GM19455 (cell line): ENCODE results near the gene PRTG.
"Not testable (repeated sequence)": the region's sequence is repeated elsewhere in the genome, so short reads cannot be mapped to it uniquely, and the experiment has no call there.

Source experiments
- ATAC-seq: cut with Tn5 transposase; IDR thresholded peaks from one replicate; pipeline ENCODE4 v1.9.1; 2021; ENCODE audit not compliant: unreplicated experiment

PRTG gene

DNA sequence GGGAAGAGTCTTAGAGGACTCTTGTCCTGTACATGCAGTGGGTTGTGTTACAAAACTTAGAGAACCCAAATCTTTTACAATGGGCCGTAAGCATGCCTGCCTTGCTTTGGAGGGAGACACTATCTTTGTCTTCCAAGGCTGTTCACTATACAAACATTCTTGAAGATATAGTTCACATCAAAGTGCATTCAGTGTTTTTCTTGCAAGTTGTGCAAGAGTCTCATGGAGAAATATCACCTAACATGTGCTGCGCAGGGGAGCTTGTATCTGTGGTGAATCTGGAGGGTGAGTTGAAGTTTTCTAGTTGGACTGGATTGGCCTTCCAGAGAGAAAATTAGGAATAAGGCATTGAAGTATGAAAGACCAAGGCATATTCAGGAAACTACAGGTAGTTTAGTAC is 7.8 kb upstream of the PRTG start:
- no peak for ATAC-seq

DNA sequence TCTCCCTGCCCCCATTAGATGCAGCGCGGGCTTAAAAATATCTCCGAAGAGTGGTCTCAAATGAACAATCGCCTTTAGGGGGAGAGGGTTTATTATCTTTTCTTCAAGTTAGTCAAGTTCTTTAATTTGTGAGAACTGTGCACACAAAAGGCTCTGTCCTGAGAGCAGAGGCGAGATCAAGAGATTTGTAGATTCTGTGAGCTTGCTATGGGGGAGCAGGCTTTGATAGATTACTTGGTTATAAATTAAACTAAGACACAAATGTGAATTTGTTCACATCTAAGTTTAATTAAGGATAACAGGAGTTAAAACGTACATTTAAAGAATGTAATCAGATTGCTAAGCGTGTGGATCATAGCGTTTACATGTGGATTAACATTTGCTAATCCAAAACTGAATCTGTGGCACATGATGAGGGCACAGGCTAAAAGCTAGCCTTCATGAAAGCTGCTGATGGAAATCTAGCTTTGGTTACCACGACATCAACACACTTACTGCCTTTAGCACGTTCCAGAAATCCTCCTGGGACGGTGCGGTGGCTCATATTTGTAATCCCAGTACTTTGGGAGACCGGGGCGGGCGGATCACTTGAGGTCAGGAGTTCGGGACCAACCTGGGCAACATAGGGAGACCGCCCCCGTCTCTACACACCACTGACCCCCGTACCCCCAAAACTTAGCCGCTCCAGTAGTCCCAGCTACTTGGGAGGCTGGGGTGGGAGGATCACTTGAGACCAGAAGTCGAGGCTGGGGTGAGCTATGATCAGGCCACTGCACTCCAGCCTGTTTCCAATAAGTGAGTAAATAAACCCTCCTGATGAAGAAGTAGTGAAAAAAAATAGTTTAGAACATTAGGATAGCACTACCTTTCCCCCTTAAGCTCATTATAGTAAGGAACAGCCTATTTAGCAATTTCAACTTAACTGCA is 1.0 kb upstream of the PRTG start:
- no peak for ATAC-seq

- ATAC-seq: no peak
Observed at GRCh38 chr15:55742498-55742926, 440 bp downstream of the PRTG start.

DNA sequence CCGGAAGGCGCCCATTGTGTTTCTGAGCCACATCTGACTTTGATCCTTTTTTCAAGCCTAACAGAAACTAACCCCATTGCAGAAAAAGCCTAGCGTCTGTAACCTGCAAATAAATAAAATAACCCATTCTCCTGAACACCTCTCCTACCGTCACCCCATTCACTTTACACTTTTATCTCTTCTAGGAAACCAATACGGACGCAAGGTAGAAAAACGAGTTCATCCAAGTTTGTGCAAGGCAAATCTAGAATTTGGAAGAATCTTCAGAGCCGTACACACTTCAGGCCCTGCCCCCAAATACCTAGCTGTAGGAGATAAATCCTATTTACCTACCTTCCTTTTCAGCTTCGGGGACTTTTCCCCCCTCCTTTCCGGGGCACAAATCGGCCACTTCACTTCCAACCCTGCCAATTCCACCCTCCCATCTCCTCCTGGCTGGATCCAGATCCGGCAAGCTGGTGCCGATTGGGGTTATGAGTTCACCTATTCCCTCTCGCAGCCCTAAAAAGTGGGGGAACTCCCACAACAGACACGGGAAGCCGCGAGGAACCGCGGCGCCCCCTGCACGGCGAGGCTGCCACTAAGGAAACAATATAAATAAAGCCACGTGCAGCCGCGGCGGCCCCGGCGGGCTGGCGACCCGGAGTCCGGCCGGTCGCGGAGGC is 987 bp downstream of the PRTG start:
- no peak for ATAC-seq

GRCh38 chr15:55740981-55741832 is 1.7 kb downstream of the PRTG start:
- ATAC-seq: no peak

GRCh38 chr15:55740359-55740878 is 2.5 kb downstream of the PRTG start:
- no peak for ATAC-seq

DNA sequence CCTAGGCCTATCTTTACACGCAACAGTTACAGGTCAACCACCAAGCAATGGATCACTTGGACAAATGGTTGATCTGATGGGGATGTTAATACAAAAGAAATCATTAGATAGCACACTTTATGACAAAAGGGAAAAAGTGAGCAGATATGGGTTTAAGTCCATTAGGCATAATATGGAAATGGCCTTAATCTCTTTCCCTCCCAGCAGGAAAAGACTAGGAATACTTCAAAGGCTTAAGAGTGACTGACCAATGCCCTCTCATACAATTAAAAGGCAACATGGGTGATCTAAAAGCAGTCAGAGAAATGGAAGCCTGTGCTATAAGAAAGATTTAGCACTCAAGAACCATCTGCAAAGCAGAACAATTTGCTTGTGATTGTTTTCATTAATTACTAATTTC is 3.3 kb downstream of the PRTG start:
- ATAC-seq: no peak

GRCh38 chr15:55738715-55739114 is 4.2 kb downstream of the PRTG start:
- no peak for ATAC-seq

DNA sequence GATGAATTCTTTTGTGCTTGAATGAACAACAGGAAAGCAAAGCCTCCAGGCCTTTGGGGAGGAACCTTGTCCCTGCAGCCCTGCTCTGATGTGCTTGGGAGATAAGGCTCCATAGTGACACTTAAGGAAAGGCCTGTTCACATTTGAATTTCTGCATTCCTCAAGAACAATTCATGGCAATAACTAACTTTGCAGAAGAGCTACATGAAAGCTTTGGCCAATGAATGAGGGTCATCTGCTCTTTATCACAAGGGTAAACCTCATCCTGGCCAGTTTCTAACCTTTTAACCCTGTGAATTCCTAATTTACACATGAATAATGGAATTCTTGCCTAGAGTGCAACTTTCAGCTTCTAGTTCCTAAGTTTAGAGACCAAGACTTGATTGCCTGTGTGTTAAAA is 5.6 kb downstream of the PRTG start:
- ATAC-seq: no peak

DNA sequence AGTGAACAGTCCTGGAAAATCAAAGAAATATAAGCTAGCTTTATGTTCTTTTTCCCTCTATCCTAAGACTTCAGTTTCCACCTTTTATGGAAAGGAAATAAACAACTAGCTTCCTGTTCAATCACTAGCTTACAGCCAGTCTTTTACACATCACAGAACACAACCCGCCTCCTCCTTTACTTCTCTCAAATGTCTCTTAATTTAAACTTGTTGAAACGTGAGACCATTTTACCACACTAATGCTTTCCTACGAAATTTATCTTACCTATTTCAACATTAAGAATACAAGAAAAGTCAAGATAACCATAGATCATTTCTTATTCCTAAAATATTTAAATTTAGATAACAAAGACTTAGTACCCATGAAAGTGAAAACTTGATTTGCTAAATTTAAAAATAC is 6.2 kb downstream of the PRTG start:
- ATAC-seq: no peak

DNA sequence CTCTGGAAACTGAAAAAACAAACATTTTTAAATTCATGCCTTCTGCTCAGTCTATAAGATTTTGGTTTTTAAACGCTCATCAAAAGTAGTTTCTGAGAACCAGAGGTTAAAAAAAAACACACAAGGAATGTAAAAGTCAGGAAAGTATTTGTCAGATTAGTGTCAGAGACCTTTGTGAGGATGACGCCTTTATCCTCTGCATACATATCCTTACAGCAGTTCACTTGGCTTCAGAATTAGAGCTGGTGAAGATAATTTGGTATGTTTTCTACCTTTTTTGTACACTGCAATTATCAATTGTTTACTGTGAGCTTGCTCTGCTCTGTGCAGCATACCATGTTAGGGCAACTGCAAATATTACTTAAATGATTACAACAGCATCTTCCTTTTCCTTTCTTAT is 8.3 kb downstream of the PRTG start:
- ATAC-seq: no peak

GRCh38 chr15:55733461-55733860 is 9.5 kb downstream of the PRTG start:
- ATAC-seq: not testable (repeated sequence)

DNA sequence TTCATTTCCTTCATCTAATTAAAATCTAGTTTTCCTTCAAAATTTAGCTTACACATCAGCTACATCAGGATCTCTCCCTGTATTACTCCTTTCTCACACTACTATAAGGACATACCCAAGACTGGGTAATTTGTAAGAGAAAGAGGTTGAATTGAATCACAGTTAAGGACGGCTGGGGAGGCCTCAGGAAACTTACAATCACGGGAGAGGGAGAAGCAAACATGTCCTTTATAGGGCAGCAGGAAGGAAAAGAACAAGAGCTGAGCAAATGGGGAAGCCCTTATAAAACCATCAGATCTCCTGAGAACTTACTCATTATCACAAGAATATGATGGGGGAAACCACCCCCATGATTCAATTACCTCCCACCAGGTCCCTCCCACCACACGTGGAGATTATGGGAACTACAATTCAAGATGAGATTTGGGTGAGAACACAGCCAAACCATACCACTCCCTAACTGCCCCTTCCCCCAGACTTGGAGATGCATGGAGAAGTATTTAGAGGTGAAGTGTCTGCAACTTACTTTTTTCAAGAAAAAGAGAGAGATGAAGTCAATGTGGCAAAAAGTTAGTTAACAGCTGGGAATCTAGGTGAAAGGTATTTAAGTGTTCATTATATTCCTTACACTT is 21.3 kb downstream of the PRTG start:
- no peak for ATAC-seq

DNA sequence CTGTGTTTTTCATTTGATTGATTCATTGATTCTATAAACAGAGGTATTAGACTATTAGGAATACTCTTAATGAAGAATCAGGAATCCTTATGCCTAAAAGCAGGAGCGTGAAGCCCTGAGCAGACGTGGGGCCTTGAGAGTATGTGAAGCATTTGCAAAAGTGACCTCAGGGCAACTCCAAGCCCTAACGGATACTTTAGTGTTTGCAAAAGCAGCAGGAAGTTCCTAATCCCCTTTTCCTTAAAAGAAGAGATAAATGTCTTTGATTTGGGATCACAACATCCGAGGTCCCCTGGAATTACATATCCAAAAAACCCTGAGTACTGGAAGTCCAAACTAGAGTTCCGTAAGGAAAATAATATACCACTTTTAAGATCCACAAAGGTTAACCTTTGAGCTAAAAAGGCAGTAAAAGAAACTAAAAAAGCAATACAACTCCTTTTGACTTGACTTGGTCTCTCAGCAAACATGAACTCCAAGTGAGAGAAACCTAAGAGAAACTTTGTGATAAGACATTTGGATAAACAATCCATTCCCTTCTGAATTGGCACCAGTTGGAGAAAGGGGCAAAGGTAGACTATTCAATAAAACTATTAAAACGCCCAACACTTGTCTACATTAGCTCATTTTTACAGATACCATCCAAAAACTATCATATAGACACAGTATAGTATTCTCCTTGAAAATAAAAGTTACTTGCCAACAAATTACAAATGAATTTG is 27.4 kb downstream of the PRTG start:
- ATAC-seq: no peak

DNA sequence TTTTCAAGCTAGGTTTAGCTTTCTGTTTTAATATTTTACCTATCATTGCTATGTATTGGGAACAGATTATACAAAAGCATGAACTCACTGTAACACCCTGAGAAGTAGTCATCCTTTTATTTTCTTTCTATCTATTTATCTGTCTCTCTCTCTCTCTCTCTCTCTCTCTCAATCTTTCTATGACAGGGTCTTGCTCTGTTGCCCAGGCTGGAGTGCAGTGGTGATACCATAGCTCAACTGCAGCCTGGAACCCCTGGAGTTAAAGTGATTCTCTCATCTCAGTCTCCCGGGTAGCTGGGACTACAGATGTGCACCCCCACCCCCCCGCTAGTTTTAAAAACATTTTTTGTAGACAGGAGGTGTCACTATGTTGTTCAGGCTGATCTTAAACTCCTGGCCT is 28.9 kb downstream of the PRTG start:
- no peak for ATAC-seq

- ATAC-seq: no peak
Observed at GRCh38 chr15:55712363-55712762, 30.6 kb downstream of the PRTG start.

DNA sequence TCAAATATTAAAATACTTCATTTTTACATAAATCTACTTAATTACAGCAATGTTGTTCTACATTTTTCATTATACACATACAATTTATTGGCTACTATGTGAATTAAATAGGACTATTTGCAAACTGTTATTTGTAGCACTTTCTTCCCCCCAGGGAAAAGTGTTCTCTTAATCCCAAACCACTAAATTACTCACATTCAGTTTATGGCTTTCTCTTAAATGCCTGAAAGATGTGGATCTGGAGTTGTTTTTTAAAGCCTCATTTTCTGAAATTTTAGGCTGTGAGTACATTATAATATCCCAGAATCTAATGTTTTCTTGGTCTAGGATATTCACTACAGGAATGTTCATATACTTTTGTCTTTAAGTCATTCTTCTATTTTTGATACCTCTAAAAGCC is 32.7 kb downstream of the PRTG start:
- ATAC-seq: no peak

GRCh38 chr15:55709458-55709857 is 33.5 kb downstream of the PRTG start:
- no peak for ATAC-seq

- no peak for ATAC-seq
Observed at GRCh38 chr15:55708720-55709119, 34.2 kb downstream of the PRTG start.

- no peak for ATAC-seq
Observed at GRCh38 chr15:55707951-55708350, 35.0 kb downstream of the PRTG start.
